ENCODE results near the gene SLC2A5.
"Not testable (repeated sequence)": the region's sequence is repeated elsewhere in the genome, so short reads cannot be mapped to it uniquely, and the experiment has no call there.

SLC2A5 gene

DNA sequence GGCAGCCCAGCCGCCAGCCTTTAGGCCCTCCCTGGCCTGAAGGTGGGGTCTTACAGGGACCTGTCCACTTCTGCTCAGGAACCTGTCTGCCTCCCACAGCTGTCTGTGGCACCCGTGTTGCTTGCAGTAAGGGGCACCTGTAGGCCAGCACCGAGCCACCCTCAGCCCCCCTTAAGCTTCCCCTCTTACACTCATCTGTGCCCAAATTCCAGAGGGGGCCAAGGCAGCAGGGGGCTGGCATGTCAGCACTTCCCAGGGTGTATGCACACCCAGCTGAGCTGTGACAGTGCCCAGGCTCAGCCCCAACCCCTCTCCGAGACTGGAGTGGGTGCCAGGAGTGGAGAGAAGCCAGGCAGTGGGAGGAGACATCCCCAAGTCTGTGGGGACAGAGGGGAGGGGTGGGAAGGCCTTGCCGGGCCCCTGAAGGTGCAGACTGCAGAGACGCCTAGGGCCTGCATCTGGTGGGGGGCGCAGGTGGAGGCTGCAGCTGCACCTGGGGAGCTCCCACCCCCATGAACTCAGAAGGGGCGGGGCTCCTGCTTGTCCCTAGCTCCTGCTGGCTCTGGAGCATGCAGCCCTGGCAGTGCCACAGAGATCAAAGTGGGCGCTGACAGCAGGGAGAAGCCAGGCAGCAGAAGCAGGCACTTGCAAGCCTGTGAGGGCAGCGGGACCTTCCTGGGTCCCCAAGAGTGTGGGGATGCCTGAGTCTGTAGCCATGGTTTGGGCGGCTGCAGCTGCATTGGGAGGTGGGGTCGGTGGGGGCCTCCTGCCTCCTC, 37.8 kb downstream of the SLC2A5 start:
- DNase-seq: no peak

DNA sequence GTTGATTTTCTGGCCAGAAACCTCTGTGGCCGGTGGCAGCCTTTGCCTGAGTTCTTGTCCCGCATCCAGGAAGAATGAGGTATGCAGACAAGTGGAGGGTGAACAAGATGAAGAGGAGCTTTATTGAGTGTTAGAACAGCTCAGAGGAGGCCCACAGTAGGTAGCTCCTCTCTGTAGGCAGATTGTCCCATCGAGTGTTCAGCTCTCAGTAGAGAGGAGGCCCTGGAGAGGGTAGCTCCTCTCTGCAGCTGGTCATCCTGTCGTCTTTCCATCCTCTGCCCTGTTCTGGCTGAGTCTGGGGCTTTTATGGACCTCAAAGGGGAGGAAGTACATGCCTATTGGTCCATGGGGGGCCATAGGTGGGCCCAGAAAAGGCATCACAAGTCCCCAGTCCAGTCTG, 38.4 kb downstream of the SLC2A5 start:
- DNase-seq: not testable (repeated sequence)

DNA sequence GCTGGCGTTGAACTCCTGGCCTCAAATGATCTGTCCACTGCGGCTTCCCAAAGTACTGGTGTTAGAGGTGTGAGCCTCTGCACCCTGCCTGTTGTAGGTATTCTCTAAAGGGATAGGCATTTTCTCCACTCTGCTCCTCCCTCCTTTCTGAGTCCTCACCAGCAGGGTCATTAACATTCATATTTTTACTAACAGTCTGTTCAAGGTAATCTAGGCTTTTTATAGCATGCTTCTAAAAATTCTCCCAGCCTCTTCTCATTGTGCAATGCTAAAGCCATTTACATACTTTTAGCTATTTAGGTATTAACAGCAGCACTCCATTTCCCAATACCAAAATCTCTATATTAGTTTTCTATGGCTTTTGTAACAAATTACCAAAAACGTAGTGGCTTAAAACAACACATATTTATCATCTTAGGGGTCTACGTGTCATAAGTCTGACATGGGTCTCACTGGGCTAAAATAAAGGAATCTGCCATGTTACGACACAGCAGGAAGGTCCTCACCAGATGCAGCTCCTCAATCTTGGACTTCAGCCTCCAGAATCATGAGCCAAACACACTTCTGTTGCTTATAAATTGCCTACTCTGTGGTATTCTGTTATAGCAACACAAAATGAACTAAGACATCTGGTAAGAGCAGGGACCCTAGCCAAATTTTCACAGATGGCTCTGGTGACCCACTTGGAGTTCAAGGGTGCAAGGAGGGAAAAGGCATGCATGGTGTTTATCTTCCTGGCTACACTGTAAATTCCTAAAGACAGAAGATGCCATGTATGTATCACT, 40.3 kb downstream of the SLC2A5 start:
- no peak for DNase-seq

DNA sequence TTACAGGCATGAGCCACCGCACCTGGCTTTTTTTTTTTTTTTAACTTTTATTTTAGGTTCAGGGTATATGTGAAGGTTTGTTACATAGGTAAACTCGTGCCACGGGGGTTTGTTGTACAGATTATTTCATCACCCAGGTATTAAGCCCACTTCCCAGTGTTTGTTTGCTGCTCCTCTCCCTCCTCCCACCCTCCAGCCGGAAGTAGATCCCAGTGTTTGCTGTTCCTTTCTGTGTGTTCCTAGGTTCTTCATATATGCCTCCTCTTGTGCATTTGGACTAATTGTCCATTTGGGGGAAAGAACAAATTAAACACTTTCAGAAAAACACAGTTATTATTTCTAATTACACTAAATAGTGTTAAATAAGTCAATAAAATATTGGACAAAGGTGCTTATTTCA, 42.1 kb downstream of the SLC2A5 start:
- DNase-seq: no peak

DNA sequence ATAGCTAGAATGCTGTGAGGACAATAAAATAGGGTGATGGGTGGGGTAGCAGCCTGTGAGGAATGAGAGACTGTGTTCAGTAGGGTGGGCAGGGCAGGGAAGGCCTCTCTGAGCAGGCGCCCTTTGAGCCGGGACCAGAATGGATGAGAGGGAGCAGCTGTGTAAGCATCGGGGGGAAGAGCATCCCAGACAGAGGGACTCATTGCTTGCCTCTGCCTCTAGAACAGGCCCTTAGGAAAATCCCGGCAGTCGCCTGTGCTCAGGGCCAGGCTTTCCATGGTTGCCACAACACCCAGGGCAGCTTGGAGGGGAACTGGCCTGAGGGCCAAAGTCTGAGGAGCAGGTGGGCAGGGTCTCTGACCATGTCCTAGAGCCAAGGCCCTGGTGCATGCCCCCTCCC, 44.0 kb downstream of the SLC2A5 start:
- no peak for DNase-seq

DNA sequence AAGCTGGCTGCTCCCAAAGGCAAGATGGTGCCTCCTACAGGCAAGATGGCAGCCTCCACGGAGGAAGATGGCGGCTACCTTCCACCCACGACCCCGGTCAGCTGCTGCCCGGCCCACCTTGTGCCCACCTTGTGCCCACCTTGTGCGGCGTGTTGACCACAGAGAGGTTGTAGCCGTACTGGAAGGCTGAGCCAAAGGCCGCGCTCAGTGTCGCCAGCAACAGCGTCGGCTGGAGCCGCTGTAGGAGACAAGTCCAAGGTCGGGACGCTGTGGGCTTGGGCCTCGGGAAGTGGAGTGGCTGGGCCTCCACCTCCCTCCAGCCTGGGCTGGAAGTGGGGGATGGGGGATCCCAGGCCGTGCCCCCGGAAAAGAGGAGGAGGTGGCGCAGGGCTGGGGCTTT, 44.6 kb downstream of the SLC2A5 start:
- no peak for DNase-seq

DNA sequence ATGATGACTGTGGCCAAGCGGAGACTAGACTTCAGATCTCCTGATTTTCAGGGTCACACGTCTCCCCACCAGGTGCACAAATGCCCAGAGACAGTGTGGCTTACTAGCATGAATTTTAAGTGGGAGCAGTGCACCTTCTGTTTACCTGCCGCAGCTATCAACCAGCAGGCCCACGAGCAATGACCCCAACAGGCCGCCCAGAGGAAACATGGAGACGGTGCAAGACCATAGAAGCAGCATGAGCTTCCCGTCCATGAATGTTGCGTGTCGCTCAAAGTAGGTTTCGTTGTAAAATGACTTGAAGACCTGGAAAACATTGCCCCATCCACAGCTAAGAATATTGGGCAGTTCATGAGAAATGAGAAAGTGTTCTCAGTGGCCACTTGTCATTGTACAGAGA, 46.7 kb downstream of the SLC2A5 start:
- DNase-seq: no peak

DNA sequence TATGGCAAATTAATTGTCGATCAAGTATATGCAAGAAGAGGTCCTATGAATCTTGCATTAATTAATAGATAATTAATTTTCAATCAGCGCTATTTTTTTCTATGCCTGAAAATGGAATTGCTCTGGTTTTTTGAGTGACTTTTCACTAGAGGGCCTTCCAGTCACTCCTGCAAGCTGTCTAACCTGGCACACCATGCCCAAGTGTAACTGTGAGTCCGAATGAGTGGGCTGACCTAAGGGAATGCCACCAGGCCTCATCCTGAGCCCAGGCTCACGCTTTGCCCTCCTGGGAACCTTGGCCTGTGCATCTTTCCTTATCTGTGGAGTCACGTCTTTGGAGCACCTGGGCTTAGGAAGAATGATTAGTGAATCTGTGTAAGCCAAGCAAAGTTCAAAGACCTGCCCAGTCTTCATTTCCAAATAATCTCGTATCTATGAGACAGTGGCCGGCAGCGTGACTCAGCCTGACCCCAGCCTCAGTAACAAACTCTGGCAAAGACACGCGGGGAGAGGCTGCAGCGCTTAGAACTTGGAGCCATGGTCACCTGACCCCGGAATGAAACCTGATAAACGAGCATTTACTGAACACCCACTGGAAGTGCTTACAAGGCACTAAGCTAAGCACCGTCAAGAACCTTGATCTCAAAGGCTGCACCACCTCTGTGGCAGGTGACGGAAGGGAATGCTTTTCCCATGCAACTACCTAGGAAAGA, 47.3 kb downstream of the SLC2A5 start:
- not testable (repeated sequence) for DNase-seq

DNA sequence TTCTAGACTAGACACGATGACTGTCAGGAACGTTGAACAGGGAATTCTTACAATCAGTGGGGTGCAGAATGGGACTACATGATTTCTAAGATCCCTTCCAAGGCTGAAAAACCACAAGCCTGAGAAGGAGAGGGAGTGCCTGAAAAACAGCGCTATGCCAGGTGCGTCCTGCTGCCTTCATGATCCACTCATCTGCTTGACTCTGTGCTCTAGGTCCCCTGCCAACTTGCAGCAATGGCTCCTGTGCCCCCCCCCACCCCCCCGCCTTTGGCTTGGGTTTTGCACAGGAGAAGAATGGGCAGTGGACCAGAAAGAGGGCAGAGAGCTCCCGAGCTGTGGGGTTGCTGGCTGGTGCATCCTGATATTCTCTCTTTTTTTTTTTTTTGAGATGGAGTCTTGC, 49.1 kb downstream of the SLC2A5 start:
- DNase-seq: no peak

DNA sequence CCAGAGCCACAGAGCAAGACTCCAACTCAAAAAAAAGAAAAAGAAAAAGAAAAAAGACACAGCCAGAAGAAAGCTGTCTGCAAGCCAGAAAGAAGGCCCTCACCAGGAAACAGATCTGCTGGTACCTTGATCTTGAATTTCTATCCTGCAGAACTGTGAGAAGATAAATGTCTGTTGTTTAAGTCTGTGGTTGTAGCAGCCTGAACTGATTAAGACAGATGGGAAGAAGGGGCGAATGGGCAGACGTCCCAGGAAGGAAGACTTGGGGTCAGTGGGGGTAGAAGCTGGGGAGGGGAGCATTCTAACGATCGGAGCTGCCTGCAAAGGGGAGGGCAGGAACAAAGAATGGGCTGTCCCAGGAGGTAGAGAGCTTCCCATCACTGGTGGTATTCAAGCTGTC, 49.5 kb downstream of the SLC2A5 start:
- DNase-seq: no peak

DNA sequence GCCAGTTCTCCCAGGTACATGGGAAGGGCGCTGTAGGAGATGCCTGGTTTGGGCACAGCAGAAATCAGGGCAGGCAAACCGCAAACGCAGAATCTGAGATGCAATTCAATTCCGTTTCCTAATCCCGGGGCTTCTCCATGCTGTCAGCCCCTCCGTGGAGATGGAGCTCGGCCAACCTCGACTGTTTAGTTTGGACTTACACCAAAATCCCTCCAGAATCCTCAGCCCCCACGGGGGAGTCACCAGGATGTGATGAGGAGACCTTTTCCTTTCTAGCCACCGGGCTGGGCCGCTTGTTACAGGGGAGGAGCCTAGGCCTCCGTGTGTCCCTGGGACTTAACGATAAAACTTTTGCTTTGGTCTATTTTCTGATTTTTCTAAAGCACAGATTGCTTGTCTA, 51.1 kb downstream of the SLC2A5 start:
- DNase-seq: no peak

DNA sequence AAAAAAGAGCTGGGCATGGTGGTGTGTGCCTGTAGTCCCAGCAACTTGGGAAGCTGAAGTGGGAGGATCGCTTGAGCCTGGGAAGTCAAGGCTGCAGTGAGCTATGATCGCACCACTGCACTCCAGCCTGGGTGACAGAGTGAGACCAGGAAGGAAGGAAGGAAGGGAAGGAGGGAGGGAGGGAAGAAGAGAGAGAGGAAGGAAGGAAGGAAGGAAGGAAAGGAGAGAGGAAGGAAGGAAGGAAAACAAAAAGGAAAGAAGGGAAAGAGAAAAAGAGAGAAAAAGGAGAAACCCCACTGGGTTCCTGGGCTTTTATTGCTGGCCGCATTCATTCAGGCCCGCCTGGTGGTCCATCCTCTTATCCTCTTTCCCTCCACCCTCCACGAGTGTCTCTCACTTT, 53.0 kb downstream of the SLC2A5 start:
- DNase-seq: no peak

DNA sequence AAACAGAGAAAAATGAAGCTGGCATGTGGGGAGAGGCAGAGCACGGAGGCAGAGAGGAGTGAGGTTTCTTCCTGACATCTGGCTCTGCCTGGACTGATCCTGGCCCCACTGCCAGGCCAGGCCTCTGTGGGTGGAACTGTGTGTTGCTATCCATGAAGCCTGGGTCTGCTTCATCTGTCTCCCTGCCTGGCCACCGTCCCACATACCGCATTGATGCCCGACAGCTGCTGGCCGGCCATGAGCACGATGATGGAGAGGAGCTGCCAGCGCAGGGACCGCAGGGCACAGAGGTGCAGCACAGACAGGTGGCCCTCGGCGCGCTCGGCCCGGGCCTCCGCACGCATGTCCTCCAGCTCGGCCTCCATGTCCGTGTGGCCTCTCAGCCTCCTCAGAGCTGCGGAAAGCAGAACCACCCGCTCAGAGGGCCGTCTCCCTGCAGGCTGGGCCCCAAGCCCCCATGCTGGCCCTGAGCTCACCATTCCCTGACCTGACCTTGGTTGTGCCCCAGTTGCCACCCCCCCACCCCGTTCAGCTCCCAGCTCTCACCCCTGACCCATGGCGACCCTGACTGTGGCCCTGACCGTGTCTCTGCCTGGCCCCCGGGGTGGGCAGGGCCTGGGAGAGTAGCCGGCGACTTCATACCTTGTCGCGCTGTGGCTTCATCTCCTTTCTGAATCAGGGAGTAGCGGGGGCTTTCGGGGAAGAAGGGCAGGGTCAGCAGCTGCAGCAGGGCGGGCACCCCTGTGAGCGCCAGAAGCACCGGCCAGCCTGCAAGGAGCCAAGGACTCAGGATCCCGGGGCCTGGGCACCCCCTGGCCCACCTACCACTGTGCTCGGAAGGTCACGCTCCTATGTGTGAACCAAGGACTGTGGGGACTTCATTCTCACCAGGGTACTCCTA, 54.7 kb downstream of the SLC2A5 start:
- DNase-seq: no peak

DNA sequence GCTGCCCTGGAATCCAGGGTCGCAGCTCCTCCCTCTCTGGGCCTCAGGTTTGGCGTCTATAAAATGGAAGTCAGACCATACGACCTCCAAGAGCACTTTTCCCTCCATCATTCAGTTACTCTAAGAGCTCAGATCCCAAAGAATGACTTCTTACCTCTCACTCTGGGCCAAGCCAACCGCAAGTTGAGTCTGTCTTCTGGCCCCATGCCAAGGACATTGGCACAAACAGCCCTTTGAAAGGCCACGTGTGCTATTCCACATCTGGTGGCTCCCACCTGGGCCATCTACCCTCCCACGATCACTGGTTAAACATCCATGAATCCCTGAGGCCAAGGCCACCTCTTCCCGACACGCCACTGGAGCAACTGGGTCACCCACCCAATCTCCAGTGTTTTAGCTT, 55.6 kb downstream of the SLC2A5 start:
- no peak for DNase-seq

DNA sequence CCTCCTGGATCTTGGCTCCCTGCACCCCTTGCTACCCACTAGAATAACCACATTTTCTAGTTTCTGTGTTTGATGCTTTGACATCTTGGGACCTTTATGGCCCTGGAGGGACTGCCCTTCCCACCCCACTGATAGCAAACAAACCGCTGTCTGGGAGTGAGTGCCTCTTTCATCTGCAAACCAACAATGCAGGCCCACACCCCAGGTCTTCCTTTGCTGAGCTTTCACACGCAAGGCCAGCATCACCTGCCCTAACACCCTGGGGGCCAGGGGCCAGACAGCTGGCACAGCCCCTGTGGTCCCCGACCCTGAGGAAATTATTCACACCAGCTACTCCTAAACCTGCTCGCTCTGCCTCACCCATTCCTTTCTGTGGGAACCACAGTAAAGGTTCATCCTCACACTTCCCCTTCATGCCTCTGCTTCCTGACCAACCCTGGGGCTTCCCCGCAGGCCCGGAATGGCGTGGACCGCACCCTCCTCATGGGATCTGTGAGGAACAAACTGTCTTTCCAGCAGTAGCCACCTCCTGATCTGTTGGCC, 58.6 kb downstream of the SLC2A5 start:
- no peak for DNase-seq

DNA sequence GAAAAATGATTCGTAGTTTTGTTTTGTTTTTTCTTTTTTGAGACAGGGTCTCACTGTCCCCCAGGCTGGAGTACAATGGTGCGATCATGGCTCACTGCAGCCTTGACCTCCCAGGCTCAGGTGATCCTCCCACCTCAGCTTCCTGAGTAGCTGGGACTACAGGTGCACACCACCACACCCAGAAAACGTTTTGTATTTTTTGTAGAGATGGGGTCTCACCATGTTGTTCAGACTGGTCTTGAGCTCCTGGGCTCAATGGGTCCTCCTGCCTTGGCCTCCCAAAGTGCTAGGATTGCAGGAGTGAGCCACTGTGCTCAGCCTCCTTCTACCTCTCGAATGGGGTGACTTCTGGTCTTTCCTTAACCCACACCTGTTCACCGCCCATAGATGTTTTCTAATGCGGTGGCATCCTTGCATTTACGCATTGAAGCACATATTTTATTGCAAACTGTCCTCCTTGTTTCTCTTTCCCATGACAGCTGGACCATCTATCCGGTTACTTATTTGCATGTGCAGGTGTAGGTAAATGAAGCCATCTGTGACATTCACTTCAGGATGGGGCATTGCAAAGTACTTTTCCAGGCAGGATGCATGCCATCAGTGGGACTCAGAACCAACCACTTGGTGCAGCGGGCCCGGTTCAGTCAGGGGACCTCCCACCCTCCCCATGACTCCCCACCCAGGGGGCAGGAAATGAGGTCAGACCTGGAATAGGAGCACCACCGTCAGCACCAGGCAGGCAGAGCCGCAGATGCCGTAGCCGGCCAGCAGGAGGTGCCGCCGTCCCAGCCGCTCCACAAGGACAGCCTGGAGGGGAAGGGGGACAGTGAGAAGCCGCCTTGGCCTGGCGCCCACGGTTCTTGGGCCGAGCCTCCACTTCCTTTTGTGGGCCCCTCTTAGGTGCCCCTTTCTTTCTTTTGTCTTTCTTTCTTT, 59.7 kb downstream of the SLC2A5 start:
- no peak for DNase-seq

DNA sequence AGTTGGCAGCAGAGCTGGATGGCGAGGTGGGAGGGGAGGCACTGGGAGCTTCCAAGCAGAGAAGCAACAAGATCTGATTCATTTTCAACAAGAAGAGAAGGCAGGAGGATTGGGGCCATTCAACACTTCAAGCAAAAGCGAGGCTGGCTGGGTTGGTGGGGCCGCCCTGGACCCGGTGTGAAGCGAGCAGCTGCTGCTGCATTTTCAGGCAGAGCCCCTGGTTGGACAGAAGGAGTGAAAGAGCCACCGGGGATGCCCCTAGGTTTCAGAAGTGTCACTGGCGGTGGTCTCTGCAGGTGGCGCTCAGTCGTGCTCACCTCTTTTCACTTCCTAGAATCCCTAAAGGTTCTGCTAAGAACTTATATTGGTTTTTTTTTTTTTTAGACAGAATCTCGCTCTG, 61.2 kb downstream of the SLC2A5 start:
- DNase-seq: no peak

DNA sequence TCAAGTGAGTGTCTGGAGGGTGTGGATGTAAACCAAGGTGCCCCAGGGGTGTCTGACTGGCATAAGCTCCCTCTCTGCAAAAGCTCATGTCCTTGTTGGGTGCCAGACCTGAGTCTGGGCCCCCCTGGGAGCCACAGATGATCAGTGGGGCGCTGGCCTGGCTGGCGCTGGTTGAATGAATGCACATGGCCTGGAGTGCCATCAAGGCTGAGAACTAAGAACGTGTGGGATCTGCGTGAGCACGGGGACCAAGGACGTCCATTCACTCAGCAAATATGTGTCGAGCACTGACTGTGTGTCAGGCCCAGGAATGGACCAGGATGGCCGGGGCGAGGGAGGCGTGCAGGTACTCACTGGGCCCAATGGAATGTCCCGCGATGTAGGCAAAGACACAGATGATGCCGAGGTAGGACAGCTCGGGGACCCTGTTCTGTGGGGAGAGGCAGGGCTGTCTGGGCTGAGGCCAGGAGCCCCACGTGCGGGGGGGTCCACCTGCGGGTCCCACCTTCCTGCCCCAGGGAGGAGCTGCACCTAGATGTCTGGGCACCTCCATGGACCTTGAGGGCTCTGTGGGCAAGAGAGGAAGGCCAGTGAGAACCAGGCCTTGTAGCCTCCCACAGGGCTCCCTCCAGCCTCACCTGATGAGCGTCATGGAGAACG, 62.3 kb downstream of the SLC2A5 start:
- DNase-seq: no peak

DNA sequence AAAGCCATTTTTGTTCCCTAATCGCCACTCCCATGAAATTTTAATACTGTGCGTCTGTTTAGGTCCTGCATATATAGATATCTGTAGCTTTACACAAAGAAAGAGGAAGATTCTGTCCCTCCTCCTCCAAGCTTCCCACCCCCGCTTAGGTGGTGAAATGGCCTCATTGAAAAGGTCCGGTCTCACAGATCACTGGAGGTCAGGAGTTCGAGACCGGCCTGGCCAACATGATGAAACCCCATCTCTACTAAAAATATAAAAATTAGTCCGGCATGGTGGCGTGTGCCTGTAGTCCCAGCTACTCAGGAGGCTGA, 64.1 kb downstream of the SLC2A5 start:
- no peak for DNase-seq

DNA sequence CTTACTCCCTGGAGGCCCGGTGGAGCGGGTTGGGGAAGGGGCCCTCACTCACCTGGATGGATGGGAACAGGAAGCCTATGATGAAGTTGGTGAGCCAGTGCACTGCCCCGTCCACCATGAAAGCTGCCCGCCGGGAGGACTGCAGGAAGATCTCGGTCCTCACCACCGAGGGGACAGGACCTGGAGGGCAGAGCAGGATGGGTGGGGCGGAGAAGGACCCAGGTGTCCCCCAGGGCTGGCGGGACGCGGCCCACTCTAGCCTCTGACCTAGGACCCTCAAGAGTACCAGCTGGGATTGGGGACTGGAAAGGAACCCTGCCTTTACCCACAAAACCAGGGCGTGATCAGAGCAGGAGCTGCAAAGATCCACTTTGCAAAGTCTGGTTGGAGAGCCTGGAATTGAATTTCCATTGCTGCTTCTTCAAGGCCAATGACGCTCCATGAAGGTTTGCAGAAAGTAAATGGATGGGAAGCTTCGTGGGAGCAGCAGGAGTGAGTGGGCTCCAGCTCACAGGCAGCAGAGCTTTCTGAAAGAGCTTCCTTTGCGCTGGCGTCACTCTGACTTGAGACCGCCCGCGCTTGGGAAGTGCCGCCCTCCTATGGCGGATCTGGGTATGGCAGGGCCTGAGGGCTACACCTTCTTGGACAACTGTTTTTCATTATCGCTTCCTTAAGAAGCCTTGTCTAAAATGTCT, 64.6 kb downstream of the SLC2A5 start:
- DNase-seq: no peak
